K562 (cell line): ENCODE measurements around the gene RNH1. TPM values are rescaled to one million over a fixed set of nuclear protein-coding genes. Genes with fewer than 3 reads are reported as not detected.

Source experiments
- CCNT2 ChIP-seq: IDR thresholded peaks from 2 replicates; pipeline ENCODE4 v1.6.1; 2011; ENCODE audit warnings: borderline replicate concordance, low read depth, mild to moderate bottlenecking, moderate library complexity, mixed read lengths, low read length; ENCODE audit not compliant: insufficient read length; ENCODE audit errors: extremely low read depth
- CTCFL ChIP-seq: IDR thresholded peaks from 2 replicates; pipeline ENCODE4 v1.6.1; 2011; ENCODE audit warnings: borderline replicate concordance, low read depth, mild to moderate bottlenecking, moderate library complexity, low read length; ENCODE audit not compliant: insufficient read depth, poor library complexity, severe bottlenecking
- E2F6 ChIP-seq, 2 experiments: IDR thresholded peaks; 2 replicates each; pipeline ENCODE4 v1.6.1; 2011; ENCODE audit warnings: borderline replicate concordance in 1 of 2, control low read depth in 1 of 2, low read depth in 1 of 2, low read length in 1 of 2, mild to moderate bottlenecking in 1 of 2, mixed read lengths in 1 of 2, moderate library complexity in 1 of 2; ENCODE audit not compliant: insufficient read depth in 1 of 2, insufficient read length in 1 of 2, poor library complexity in 1 of 2, severe bottlenecking in 1 of 2; ENCODE audit errors: extremely low read depth in 1 of 2
- ETV5 ChIP-seq: sonication (generic); formaldehyde crosslinking; IDR thresholded peaks from 2 replicates; pipeline ENCODE4 v1.4.0; 2020; ENCODE audit warnings: low read depth, mild to moderate bottlenecking, missing genetic modification reagents
- HDAC1 ChIP-seq, 2 experiments: fragments of 450-650 bp; IDR thresholded peaks; 2 replicates each; pipeline ENCODE4 v1.6.1; 2016 to 2017; ENCODE audit warnings: inconsistent platforms in 1 of 2, mild to moderate bottlenecking in 1 of 2, moderate library complexity in 1 of 2
- JUNB ChIP-seq: fragments of 450-650 bp; formaldehyde crosslinking; conservative IDR thresholded peaks from 2 replicates; pipeline ENCODE4 v1.4.0; 2020; ENCODE audit warnings: mild to moderate bottlenecking
- POLR2B ChIP-seq: fragments of 450-650 bp; IDR thresholded peaks from 2 replicates; pipeline ENCODE4 v1.6.1; 2018; ENCODE audit warnings: low read depth; ENCODE audit not compliant: partially characterized antibody
- PRMT5 ChIP-seq: sonication (generic); formaldehyde crosslinking; IDR thresholded peaks from 2 replicates; pipeline ENCODE4 v1.5.0; 2020; ENCODE audit warnings: missing genetic modification reagents
- TEAD4 ChIP-seq, 2 experiments: sonication (generic) in 1 of 2; formaldehyde crosslinking in 1 of 2; IDR thresholded peaks; 2 replicates each; pipeline versions ENCODE4 v1.6.1 to v1.8.0; 2012 to 2022; ENCODE audit warnings: borderline replicate concordance in 1 of 2, inconsistent platforms in 1 of 2, low read length in 1 of 2, mild to moderate bottlenecking in 1 of 2, missing genetic modification reagents in 1 of 2
- polyA plus RNA-seq, 8 experiments: library from polyadenylated mRNA; depleted of rRNA in 4 of 8; stranded (reverse) in 5 of 8; unstranded in 3 of 8; fragments of >200 nt; fragmentation: Nextera tagmentation in 2 of 8; fragmentation: Illumina TruSeq in 1 of 8; extraction: Ambion mirVana in 2 of 8; extraction: Trizol in 1 of 8; gene quantifications; 2 replicates each; pipeline versions ENCODE4 v1.2.1 to v1.2.3, GENCODE V29; 2011 to 2014; ENCODE audit warnings: inconsistent platforms in 1 of 8, missing spikeins in 1 of 8
- total RNA-seq, 7 experiments: library from RNA; depleted of rRNA in 6 of 7; stranded (reverse); fragments of >200 nt in 6 of 7; fragmentation: Illumina TruSeq in 2 of 7; extraction: Trizol in 2 of 7; gene quantifications; 2 replicates each; pipeline versions ENCODE4 v1.2.1 to v1.2.3, GENCODE V29; 2011 to 2021; ENCODE audit warnings: low replicate concordance in 1 of 7
- TF ChIP-seq, protein P1 (sequence below): fragments of 250-450 bp; sonication (Bioruptor Pico); IDR thresholded peaks from 2 replicates; pipeline ENCODE4 v1.4.0; 2020
- TF ChIP-seq, protein P2 (sequence below): sonication (generic); formaldehyde crosslinking; IDR thresholded peaks from 2 replicates; pipeline ENCODE4 v1.9.0; 2022; ENCODE audit warnings: mild to moderate bottlenecking, missing genetic modification reagents

The RNH1 gene
- total and polyA plus RNA-seq, 9 of the 15 experiments (the other 6 are each of a cell fraction or from before 2014, with no cell fraction given): 2.5 to 160 (median 44.3) TPM

DNA sequence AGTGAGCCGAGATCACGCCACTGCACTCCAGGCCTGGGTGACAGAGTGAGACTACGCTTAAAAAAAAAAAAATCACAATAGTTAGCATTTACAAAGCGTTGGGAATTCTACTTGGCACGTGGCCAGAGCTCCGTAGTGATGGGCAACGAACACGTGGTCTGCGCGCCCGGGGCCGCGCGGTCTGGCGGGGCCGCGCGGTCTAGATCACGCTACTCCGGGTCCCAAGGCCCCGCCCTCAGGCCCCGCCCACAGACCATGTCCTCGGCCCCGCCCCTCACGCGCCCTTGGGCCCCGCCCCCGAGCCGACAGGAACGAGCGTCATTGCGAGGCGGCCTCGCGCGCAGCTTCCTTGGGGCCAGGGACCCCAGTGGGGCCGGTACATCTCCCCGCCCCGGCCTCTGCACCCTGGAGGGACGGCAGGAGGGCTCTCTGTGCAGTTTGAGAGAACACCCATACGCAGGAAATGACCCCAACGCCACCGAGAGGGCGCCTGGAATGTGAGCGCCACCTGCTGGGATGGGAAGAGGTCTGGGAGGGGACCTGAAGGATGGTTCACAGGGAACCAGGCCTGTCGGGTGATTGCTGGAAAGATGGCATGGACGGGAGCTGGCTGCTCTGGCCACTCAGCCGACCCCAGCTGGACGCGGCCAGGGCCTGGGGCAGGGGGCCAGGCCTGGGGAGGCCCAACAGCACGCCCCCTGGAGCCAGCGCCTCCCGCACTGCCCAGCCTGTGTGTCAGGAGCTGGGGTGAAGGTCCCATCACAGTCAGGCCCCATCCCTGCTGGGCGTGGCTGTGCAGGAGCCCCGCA lies 58.9 kb downstream of the RNH1 start (continued):
- TF ChIP-seq, protein P1, sequence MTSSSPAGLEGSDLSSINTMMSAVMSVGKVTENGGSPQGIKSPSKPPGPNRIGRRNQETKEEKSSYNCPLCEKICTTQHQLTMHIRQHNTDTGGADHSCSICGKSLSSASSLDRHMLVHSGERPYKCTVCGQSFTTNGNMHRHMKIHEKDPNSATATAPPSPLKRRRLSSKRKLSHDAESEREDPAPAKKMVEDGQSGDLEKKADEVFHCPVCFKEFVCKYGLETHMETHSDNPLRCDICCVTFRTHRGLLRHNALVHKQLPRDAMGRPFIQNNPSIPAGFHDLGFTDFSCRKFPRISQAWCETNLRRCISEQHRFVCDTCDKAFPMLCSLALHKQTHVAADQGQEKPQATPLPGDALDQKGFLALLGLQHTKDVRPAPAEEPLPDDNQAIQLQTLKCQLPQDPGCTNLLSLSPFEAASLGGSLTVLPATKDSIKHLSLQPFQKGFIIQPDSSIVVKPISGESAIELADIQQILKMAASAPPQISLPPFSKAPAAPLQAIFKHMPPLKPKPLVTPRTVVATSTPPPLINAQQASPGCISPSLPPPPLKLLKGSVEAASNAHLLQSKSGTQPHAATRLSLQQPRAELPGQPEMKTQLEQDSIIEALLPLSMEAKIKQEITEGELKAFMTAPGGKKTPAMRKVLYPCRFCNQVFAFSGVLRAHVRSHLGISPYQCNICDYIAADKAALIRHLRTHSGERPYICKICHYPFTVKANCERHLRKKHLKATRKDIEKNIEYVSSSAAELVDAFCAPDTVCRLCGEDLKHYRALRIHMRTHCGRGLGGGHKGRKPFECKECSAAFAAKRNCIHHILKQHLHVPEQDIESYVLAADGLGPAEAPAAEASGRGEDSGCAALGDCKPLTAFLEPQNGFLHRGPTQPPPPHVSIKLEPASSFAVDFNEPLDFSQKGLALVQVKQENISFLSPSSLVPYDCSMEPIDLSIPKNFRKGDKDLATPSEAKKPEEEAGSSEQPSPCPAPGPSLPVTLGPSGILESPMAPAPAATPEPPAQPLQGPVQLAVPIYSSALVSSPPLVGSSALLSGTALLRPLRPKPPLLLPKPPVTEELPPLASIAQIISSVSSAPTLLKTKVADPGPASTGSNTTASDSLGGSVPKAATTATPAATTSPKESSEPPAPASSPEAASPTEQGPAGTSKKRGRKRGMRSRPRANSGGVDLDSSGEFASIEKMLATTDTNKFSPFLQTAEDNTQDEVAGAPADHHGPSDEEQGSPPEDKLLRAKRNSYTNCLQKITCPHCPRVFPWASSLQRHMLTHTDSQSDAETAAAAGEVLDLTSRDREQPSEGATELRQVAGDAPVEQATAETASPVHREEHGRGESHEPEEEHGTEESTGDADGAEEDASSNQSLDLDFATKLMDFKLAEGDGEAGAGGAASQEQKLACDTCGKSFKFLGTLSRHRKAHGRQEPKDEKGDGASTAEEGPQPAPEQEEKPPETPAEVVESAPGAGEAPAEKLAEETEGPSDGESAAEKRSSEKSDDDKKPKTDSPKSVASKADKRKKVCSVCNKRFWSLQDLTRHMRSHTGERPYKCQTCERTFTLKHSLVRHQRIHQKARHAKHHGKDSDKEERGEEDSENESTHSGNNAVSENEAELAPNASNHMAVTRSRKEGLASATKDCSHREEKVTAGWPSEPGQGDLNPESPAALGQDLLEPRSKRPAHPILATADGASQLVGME (CRISPR knock-in tag): peak; percentile 91
- no peak for TF ChIP-seq PRMT5 (CRISPR knock-in tag)
- peak; percentile 67 for TF ChIP-seq POLR2B
- TF ChIP-seq HDAC1 (IDR thresholded peaks at IDR 0.05): peak in 1 of 2 experiments; percentile 81; a peak in 2 of 4 replicates
- peak; percentile 46 for TF ChIP-seq CCNT2
- TF ChIP-seq CTCFL: peak; percentile 88
- TF ChIP-seq, protein P2, sequence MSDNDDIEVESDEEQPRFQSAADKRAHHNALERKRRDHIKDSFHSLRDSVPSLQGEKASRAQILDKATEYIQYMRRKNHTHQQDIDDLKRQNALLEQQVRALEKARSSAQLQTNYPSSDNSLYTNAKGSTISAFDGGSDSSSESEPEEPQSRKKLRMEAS: peak; percentile 90
- TF ChIP-seq E2F6 (IDR thresholded peaks at IDR 0.05; ENCODE audit: borderline replicate concordance in 1 of 2, extremely low read depth in 1 of 2, insufficient read depth in 1 of 2, insufficient read length in 1 of 2, low read depth in 1 of 2, low read length in 1 of 2, poor library complexity in 1 of 2, severe bottlenecking in 1 of 2): peak; percentile 65 to 95
- TF ChIP-seq ETV5 (CRISPR knock-in tag): peak; percentile 23; the same call in 1 of the 2 replicates
- TF ChIP-seq JUNB (CRISPR knock-in tag): no peak
- TF ChIP-seq TEAD4 (IDR thresholded peaks at IDR 0.05; ENCODE audit: low read length): peak; percentile 63
- peak; percentile 82 for TF ChIP-seq TEAD4 (CRISPR knock-in tag; IDR thresholded peaks at IDR 0.05; ENCODE audit: borderline replicate concordance)
